Inferior parietal cortex (tissue), 1 donor: Measurements from ENCODE around the gene PPP1R9B.

Experiments
- DNase-seq: peaks from one replicate; pipeline ENCODE4 v3.0.0-alpha.2; 2016; ENCODE audit errors: extremely low spot score

The PPP1R9B gene

GRCh38 chr17:50127697-50128361 lies 22.6 kb downstream of the PPP1R9B start:
- DNase-seq, result no peak

GRCh38 chr17:50125420-50125997 lies 25.0 kb downstream of the PPP1R9B start:
- DNase-seq, result peak; percentile 38

- DNase-seq, result no peak
Measured at GRCh38 chr17:50123649-50124349, 26.7 kb downstream of the PPP1R9B start.

GRCh38 chr17:50122945-50123344 lies 27.5 kb downstream of the PPP1R9B start:
- no peak for DNase-seq

- no peak for DNase-seq
Measured at GRCh38 chr17:50120475-50121253, 29.8 kb downstream of the PPP1R9B start.

- no peak for DNase-seq
Measured at GRCh38 chr17:50118828-50119218, 31.7 kb downstream of the PPP1R9B start.

- DNase-seq, result no peak
Measured at GRCh38 chr17:50118076-50118827, 32.2 kb downstream of the PPP1R9B start.

GRCh38 chr17:50117202-50118051 lies 33.0 kb downstream of the PPP1R9B start:
- DNase-seq, result no peak

GRCh38 chr17:50115756-50116155 lies 34.7 kb downstream of the PPP1R9B start:
- DNase-seq, result no peak

- DNase-seq, result peak; percentile 70
Measured at GRCh38 chr17:50114849-50115357, 35.6 kb downstream of the PPP1R9B start.

GRCh38 chr17:50114401-50114800 lies 36.1 kb downstream of the PPP1R9B start:
- DNase-seq, result no peak

- DNase-seq, result no peak
Measured at GRCh38 chr17:50113624-50114320, 36.7 kb downstream of the PPP1R9B start.

GRCh38 chr17:50112694-50113093 lies 37.8 kb downstream of the PPP1R9B start:
- DNase-seq, result no peak

GRCh38 chr17:50111673-50112655 lies 38.5 kb downstream of the PPP1R9B start:
- DNase-seq, result no peak

- DNase-seq, result no peak
Measured at GRCh38 chr17:50110591-50111349, 39.7 kb downstream of the PPP1R9B start.

- no peak for DNase-seq
Measured at GRCh38 chr17:50109785-50110184, 40.7 kb downstream of the PPP1R9B start.

GRCh38 chr17:50109207-50109606 lies 41.3 kb downstream of the PPP1R9B start:
- DNase-seq, result no peak

GRCh38 chr17:50108556-50108955 lies 41.9 kb downstream of the PPP1R9B start:
- DNase-seq, result no peak
